ENCODE data around the gene GRAMD4.

DNA sequence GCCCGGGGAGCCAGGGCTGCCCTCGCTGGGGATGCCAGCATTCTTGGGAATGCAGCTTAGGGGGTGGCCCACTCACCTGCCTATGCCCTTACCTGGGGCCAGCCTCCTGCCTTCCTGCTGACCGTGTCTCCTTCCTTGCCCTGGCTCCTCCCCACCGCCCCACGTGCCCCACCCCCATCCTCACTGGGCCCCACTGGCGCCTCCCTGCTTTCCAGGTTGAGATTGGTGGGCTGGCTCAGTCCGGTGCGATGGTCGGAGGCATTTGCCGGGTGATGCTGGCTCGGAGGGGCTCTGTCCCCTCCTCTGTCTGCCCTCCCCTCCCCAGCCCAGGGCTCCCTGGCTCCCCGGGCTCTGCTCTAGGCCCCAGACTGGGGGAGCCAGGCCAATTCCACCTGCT lies 34.1 kb upstream of the GRAMD4 start:
- TF ChIP-seq EZH2 (IDR thresholded peaks at IDR 0.05; ENCODE audit: low read depth): no peak
- TF ChIP-seq, protein P1, sequence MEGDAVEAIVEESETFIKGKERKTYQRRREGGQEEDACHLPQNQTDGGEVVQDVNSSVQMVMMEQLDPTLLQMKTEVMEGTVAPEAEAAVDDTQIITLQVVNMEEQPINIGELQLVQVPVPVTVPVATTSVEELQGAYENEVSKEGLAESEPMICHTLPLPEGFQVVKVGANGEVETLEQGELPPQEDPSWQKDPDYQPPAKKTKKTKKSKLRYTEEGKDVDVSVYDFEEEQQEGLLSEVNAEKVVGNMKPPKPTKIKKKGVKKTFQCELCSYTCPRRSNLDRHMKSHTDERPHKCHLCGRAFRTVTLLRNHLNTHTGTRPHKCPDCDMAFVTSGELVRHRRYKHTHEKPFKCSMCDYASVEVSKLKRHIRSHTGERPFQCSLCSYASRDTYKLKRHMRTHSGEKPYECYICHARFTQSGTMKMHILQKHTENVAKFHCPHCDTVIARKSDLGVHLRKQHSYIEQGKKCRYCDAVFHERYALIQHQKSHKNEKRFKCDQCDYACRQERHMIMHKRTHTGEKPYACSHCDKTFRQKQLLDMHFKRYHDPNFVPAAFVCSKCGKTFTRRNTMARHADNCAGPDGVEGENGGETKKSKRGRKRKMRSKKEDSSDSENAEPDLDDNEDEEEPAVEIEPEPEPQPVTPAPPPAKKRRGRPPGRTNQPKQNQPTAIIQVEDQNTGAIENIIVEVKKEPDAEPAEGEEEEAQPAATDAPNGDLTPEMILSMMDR (conservative IDR thresholded peaks at IDR 0.05): no peak
